Esophagus squamous epithelium (tissue), 4 donors: Measurements from ENCODE around the gene GPR83.

Experiments
- POLR2A ChIP-seq, 4 donors: fragments of 450-650 bp; IDR thresholded peaks; one replicate each; pipeline ENCODE4 v1.6.1; 2017; ENCODE audit warnings: antibody characterized with exemption in 4 of 4, mild to moderate bottlenecking in 4 of 4, moderate library complexity in 3 of 4
- TF ChIP-seq, protein P1 (sequence below), 6 experiments: fragments of 450-650 bp in 4 of 6; fragments of 200-600 bp in 2 of 6; sonication (generic) in 2 of 6; IDR thresholded peaks; one replicate each; pipeline ENCODE4 v1.5.1; 2016 to 2019; ENCODE audit warnings: antibody characterized with exemption in 6 of 6, mild to moderate bottlenecking in 4 of 6, moderate library complexity in 4 of 6

- TF ChIP-seq, protein P1, sequence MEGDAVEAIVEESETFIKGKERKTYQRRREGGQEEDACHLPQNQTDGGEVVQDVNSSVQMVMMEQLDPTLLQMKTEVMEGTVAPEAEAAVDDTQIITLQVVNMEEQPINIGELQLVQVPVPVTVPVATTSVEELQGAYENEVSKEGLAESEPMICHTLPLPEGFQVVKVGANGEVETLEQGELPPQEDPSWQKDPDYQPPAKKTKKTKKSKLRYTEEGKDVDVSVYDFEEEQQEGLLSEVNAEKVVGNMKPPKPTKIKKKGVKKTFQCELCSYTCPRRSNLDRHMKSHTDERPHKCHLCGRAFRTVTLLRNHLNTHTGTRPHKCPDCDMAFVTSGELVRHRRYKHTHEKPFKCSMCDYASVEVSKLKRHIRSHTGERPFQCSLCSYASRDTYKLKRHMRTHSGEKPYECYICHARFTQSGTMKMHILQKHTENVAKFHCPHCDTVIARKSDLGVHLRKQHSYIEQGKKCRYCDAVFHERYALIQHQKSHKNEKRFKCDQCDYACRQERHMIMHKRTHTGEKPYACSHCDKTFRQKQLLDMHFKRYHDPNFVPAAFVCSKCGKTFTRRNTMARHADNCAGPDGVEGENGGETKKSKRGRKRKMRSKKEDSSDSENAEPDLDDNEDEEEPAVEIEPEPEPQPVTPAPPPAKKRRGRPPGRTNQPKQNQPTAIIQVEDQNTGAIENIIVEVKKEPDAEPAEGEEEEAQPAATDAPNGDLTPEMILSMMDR (IDR thresholded peaks at IDR 0.05) = no peak
- TF ChIP-seq POLR2A (IDR thresholded peaks at IDR 0.05) = no peak
Measured at GRCh38 chr11:94449029-94449428, 47.8 kb upstream of the GPR83 start.
